Thoracic aorta (tissue), 2 donors: ENCODE data around the gene FAM187B. TPM values are rescaled to one million over a fixed set of nuclear protein-coding genes. Genes with fewer than 3 reads are reported as not detected.

Experiments
- ATAC-seq: fragments of 150-250 bp; one replicate; pipeline ENCODE4 v1.8.0; 2017; ENCODE audit warnings: low read depth; ENCODE audit not compliant: insufficient number of reproducible peaks, low FRiP score
- DNase-seq: peaks from one replicate; pipeline ENCODE4 v3.0.0-alpha.2; 2020; ENCODE audit warnings: low spot score
- H3K27ac ChIP-seq, 2 donors: fragments of 200-600 bp; sonication (generic); 1 replicate in 1 of 2; 2 replicates in 1 of 2; pipeline ENCODE4 v1.5.1; 2016; ENCODE audit warnings: mild to moderate bottlenecking in 2 of 2, moderate library complexity in 2 of 2
- H3K27me3 ChIP-seq: fragments of 200-600 bp; sonication (generic); replicated peaks from 2 replicates; pipeline ENCODE4 v1.6.0; 2016; ENCODE audit warnings: mild to moderate bottlenecking; ENCODE audit not compliant: insufficient read depth
- H3K36me3 ChIP-seq: fragments of 200-600 bp; sonication (generic); one replicate; pipeline ENCODE4 v1.5.1; 2016
- H3K4me1 ChIP-seq, 2 donors: fragments of 200-600 bp; sonication (generic); 1 replicate in 1 of 2; 2 replicates in 1 of 2; pipeline versions ENCODE4 v1.5.1 to v1.6.0; 2016; ENCODE audit warnings: low read depth in 2 of 2, mild to moderate bottlenecking in 1 of 2; ENCODE audit not compliant: control insufficient read depth in 1 of 2
- H3K4me3 ChIP-seq: fragments of 200-600 bp; sonication (generic); 2 replicates; pipeline ENCODE4 v1.5.1; 2016; ENCODE audit warnings: mild to moderate bottlenecking
- H3K9me3 ChIP-seq: fragments of 200-600 bp; sonication (generic); 2 replicates; pipeline ENCODE4 v1.5.1; 2016
- CTCF ChIP-seq: fragments of 200-600 bp; sonication (generic); IDR thresholded peaks from one replicate; pipeline ENCODE4 v1.5.1; 2019; ENCODE audit warnings: antibody characterized with exemption
- total RNA-seq, 2 donors: library from RNA; depleted of rRNA; stranded (reverse); fragments of >200 nt; gene quantifications; one replicate each; pipeline versions ENCODE4 v1.1.0 to v1.2.3, GENCODE V29; 2016

FAM187B gene
- total RNA-seq, 2 donors from 2014 or later: not detected

GRCh38 chr19:35236638-35237400 is 8.3 kb upstream of the FAM187B start:
- DNase-seq (no peak), ATAC-seq (no peak)
- Histone ChIP-seq H3K4me1 (no peaks in the 10 kb centered on the region), H3K36me3 (no peaks in the 10 kb centered on the region), H3K9me3 (peaks cover 5% of the 10 kb centered on the region), H3K4me3 (no peak overlapping the region), H3K27ac (no peak overlapping the region), H3K27me3 (no peaks in the 10 kb centered on the region)
- no peak for TF ChIP-seq CTCF

GRCh38 chr19:35232912-35233311 is 4.4 kb upstream of the FAM187B start:
- no peak for DNase-seq
- H3K27ac ChIP-seq: no peak overlapping the region
- no peaks in the 10 kb centered on the region for H3K9me3 ChIP-seq
- no peaks in the 10 kb centered on the region for H3K36me3 ChIP-seq
- H3K27me3 ChIP-seq: no peaks in the 10 kb centered on the region
- no peak for TF ChIP-seq CTCF
- no peak for ATAC-seq
- no peak overlapping the region for H3K4me3 ChIP-seq
- no peaks in the 10 kb centered on the region for H3K4me1 ChIP-seq

DNA sequence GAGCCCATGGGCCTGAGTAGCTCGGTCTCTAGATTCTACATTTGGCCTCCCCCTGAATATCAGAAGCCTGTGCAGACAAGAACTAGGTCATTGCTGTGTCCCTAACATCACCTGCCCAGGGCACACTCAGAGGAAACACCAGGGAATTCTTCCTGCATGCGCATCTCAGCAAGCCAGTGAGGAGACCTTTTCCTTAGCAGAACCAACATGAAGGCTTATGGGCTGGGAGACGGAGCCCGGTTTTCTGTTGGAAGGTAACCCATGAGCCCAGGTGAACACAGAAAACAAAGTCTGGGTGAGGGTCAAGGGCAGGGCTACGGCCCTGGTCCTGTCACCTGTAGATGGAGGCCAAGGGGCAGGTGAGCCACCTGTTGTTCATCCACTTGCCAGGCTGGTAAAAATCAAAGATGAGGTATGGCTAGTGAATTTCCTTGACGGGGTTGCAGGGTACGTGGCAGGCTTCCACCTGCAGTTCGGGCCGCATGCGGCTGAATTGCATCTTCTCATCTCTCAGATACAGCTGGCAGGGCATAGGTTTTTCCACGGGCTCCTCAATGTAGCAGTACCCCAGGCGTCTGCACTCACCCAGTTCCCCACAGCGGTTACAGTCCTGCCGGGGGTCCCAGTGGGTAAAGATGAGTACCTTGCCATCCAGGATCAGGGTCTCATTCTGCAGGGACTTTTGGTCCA is 3.6 kb upstream of the FAM187B start:
- no peak for DNase-seq

GRCh38 chr19:35229601-35230000 is 1.1 kb upstream of the FAM187B start:
- Histone ChIP-seq H3K4me1 (no peaks in the 10 kb centered on the region), H3K27ac (no peak overlapping the region), H3K36me3 (no peaks in the 10 kb centered on the region), H3K9me3 (no peaks in the 10 kb centered on the region), H3K4me3 (no peak overlapping the region), H3K27me3 (no peaks in the 10 kb centered on the region)
- ATAC-seq: no peak
- TF ChIP-seq CTCF: no peak
- no peak for DNase-seq

More for the DNA sequence above, 3.6 kb upstream of the FAM187B start:
- Histone ChIP-seq H3K36me3 (no peaks in the 10 kb centered on the region), H3K27ac (no peak overlapping the region), H3K27me3 (no peaks in the 10 kb centered on the region), H3K4me1 (no peaks in the 10 kb centered on the region), H3K4me3 (no peak overlapping the region), H3K9me3 (no peaks in the 10 kb centered on the region)
- ATAC-seq: no peak
- TF ChIP-seq CTCF: no peak

DNA sequence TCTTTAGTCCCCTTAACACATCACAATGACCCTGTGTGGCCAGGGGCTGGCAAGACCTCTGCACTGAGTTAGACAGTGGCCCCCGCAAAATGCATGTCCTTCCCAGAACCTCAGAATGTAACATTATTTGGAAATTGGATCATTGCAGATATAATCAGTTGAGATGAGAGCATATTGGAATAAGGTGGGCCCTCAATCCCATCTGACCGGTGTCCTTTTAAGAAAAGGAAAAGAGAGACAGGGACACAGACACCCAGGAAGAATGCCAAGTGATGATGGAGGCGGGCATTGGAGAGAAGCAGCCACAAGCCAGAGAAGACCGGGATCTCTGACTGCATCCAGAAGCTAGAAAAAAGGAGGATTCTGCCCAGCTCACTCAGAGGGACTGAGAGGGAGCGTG is 1.8 kb downstream of the FAM187B start:
- Histone ChIP-seq H3K27ac (no peak overlapping the region), H3K27me3 (no peaks in the 10 kb centered on the region), H3K9me3 (no peaks in the 10 kb centered on the region), H3K36me3 (no peaks in the 10 kb centered on the region), H3K4me3 (no peak overlapping the region), H3K4me1 (no peaks in the 10 kb centered on the region)
- TF ChIP-seq CTCF: no peak
- ATAC-seq (no peak), DNase-seq (no peak)
